ENCODE measurements around the gene TMPRSS3. TPM values are rescaled to one million over a fixed set of nuclear protein-coding genes. Genes with fewer than 3 reads are reported as not detected.

TMPRSS3 gene
- total and polyA plus RNA-seq, 9 of the 15 experiments (the other 6 are each of a cell fraction or from before 2014, with no cell fraction given): 0.07 TPM; not detected in 8

GRCh38 chr21:42407476-42407875, 11.6 kb upstream of the TMPRSS3 start:
- CTCF ChIA-PET (ENCODE audit: low intra/inter-chr PET ratio): no interaction called here
- TF ChIP-seq HIVEP1 (CRISPR knock-in tag; IDR thresholded peaks at IDR 0.05): no peak
- no peak for TF ChIP-seq ZNF511 (CRISPR knock-in tag; IDR thresholded peaks at IDR 0.05)
- TF ChIP-seq NRF1 (conservative IDR thresholded peaks at IDR 0.05 in 1 of 2, IDR thresholded peaks at IDR 0.05 in 1 of 2): no peak
- TF ChIP-seq ZBTB40 (IDR thresholded peaks at IDR 0.05): no peak
- TF ChIP-seq ZBTB40 (CRISPR knock-in tag; IDR thresholded peaks at IDR 0.05): no peak
- no peak for TF ChIP-seq ZNF224 (CRISPR knock-in tag; IDR thresholded peaks at IDR 0.05)
- no peak for TF ChIP-seq EWSR1 (IDR thresholded peaks at IDR 0.05; ENCODE audit: borderline replicate concordance, low read depth, partially characterized antibody)
- TF ChIP-seq GTF3C2 (IDR thresholded peaks at IDR 0.05; ENCODE audit: borderline replicate concordance, extremely low read depth, insufficient read length): no peak
- TF ChIP-seq ZNF212 (CRISPR knock-in tag; IDR thresholded peaks at IDR 0.05): no peak
- intact Hi-C loops (cut with micrococcal nuclease): no loop called here

More at GRCh38 chr21:42407476-42407875, 11.6 kb upstream of the TMPRSS3 start:
- H3K4me3 ChIP-seq: no peak overlapping the region
- no peak overlapping the region for H3K4me2 ChIP-seq (ENCODE audit: insufficient read depth, low read length)
- H3K9me1 ChIP-seq (ENCODE audit: control insufficient read depth, insufficient read depth, low read length): no peaks in the 10 kb centered on the region
- peaks cover 4% of the 10 kb centered on the region; the same call in 2 of the 3 replicates for H3K36me3 ChIP-seq (ENCODE audit: control insufficient read depth, insufficient read depth, low read length)
- H3K79me2 ChIP-seq (ENCODE audit: control insufficient read depth, insufficient read depth, low read length): no peaks in the 10 kb centered on the region
- 89% methylated on average over 5 of the region's 5 CpGs for WGBS (ENCODE audit: insufficient coverage, low coverage, missing lambda C conversion rate)
- no peak overlapping the region for H3K9ac ChIP-seq (ENCODE audit: insufficient read depth in 1 of 2, low read depth in 2 of 2, low read length in 2 of 2)
- H3K9me3 ChIP-seq (replicated peaks; ENCODE audit: control insufficient read depth, insufficient read depth, low read depth, low read length): no peaks in the 10 kb centered on the region
- peaks cover 26 to 46% of the 10 kb centered on the region in 2 experiments for H3K4me1 ChIP-seq (replicated peaks in 1 of 2; ENCODE audit: control insufficient read depth in 2 of 2, insufficient read depth in 2 of 2, low read length in 2 of 2)
- POLR2A ChIA-PET: no interaction called here
- ATAC-seq: no peak
- no peaks in the 10 kb centered on the region for H3K27me3 ChIP-seq (ENCODE audit: control insufficient read depth in 2 of 2, insufficient read depth in 2 of 2, low read length in 2 of 2)
- no peak overlapping the region for H3K27ac ChIP-seq (ENCODE audit: extremely low read depth, low read depth, low read length)
- no peak for DNase-seq (ENCODE audit: extremely low read depth in 1 of 4, low spot score in 3 of 4)
- BruUV-seq (replicated peaks): no TSS peak
- no peak overlapping the region for H2AFZ ChIP-seq (ENCODE audit: low read depth, low read length)
- H4K20me1 ChIP-seq (replicated peaks; ENCODE audit: control insufficient read depth, insufficient read depth, low read length): no peaks in the 10 kb centered on the region; the same call in 1 of the 2 replicates
- no peak for FAIRE-seq
- in situ Hi-C loops (cut with MboI): no loop called here
